GM23338 (cell line): ENCODE data around the gene KRTAP5-10. TPM values are rescaled to one million over a fixed set of nuclear protein-coding genes. Genes with fewer than 3 reads are reported as not detected.
"Not testable (repeated sequence)": the region's sequence is repeated elsewhere in the genome, so short reads cannot be mapped to it uniquely, and the experiment has no call there.

Source experiments
- ATAC-seq: fragments of 200-7000 bp; cut with Tn5 transposase; 3 replicates; pipeline ENCODE4 v1.9.1; 2020
- DNase-seq: peaks from one replicate; pipeline ENCODE4 v3.0.0-alpha.2; 2015; ENCODE audit warnings: low spot score
- H2AFZ ChIP-seq: fragments of 200-600 bp; sonication (generic); 2 replicates; pipeline ENCODE4 v1.8.0; 2016; ENCODE audit warnings: antibody characterized with exemption, mild to moderate bottlenecking, moderate library complexity
- H3F3A ChIP-seq: fragments of 200-600 bp; sonication (generic); replicated peaks from 2 replicates; pipeline ENCODE4 v1.8.0; 2017; ENCODE audit warnings: antibody characterized with exemption, mixed run types, low read depth
- H3K27ac ChIP-seq: fragments of 200-600 bp; sonication (generic); 2 replicates; pipeline ENCODE4 v1.6.1; 2016; ENCODE audit warnings: low read depth
- H3K27me3 ChIP-seq: fragments of 200-600 bp; sonication (generic); 2 replicates; pipeline ENCODE4 v1.8.0; 2016; ENCODE audit warnings: mild to moderate bottlenecking, mixed run types, moderate library complexity; ENCODE audit not compliant: insufficient read depth
- H3K36me3 ChIP-seq: fragments of 200-600 bp; sonication (generic); 2 replicates; pipeline ENCODE4 v1.8.0; 2016; ENCODE audit warnings: mild to moderate bottlenecking; ENCODE audit not compliant: insufficient read depth
- H3K4me1 ChIP-seq: fragments of 200-600 bp; sonication (generic); 2 replicates; pipeline ENCODE4 v1.8.0; 2016; ENCODE audit warnings: mild to moderate bottlenecking, moderate library complexity; ENCODE audit not compliant: insufficient read depth
- H3K4me2 ChIP-seq: fragments of 200-600 bp; sonication (generic); 2 replicates; pipeline ENCODE4 v1.7.1; 2017; ENCODE audit warnings: mixed run types
- H3K4me3 ChIP-seq: fragments of 200-600 bp; sonication (generic); 2 replicates; pipeline ENCODE4 v1.6.1; 2016; ENCODE audit warnings: mixed run types
- H3K79me2 ChIP-seq: fragments of 200-600 bp; sonication (generic); replicated peaks from 2 replicates; pipeline ENCODE4 v1.8.0; 2017; ENCODE audit warnings: mild to moderate bottlenecking; ENCODE audit not compliant: insufficient read depth
- H3K9me2 ChIP-seq: fragments of 200-600 bp; sonication (generic); 2 replicates; pipeline ENCODE4 v1.8.0; 2017; ENCODE audit not compliant: insufficient read depth
- H4K20me1 ChIP-seq: fragments of 200-600 bp; sonication (generic); replicated peaks from 2 replicates; pipeline ENCODE4 v1.8.0; 2017; ENCODE audit warnings: mild to moderate bottlenecking; ENCODE audit not compliant: insufficient read depth
- H3K27ac Mint-ChIP-seq: 2 replicates; pipeline ENCODE4 v1.8.0; 2020; ENCODE audit warnings: inconsistent platforms, mild to moderate bottlenecking, moderate library complexity, mixed read lengths
- H3K27me3 Mint-ChIP-seq: 3 replicates; pipeline ENCODE4 v1.8.0; 2022; ENCODE audit warnings: low read depth, mild to moderate bottlenecking, moderate library complexity, mixed read lengths, inconsistent platforms; ENCODE audit not compliant: insufficient read depth, poor library complexity
- H3K36me3 Mint-ChIP-seq: 3 replicates; pipeline ENCODE4 v1.8.0; 2021; ENCODE audit warnings: low read depth, mild to moderate bottlenecking, inconsistent platforms, moderate library complexity, mixed read lengths
- H3K4me1 Mint-ChIP-seq: 3 replicates; pipeline ENCODE4 v1.8.0; 2020; ENCODE audit warnings: mild to moderate bottlenecking, inconsistent platforms, mixed read lengths
- H3K4me3 Mint-ChIP-seq: 3 replicates; pipeline ENCODE4 v1.8.0; 2021; ENCODE audit warnings: moderate library complexity, mild to moderate bottlenecking, inconsistent platforms, mixed read lengths
- H3K9me3 Mint-ChIP-seq: 3 replicates; pipeline ENCODE4 v1.8.0; 2020; ENCODE audit warnings: moderate library complexity, mild to moderate bottlenecking, inconsistent platforms, mixed read lengths
- EZH2 ChIP-seq: fragments of 200-600 bp; sonication (generic); IDR thresholded peaks from one replicate; pipeline ENCODE4 v1.8.0; 2017; ENCODE audit warnings: antibody characterized with exemption, mild to moderate bottlenecking, low read depth; ENCODE audit not compliant: unreplicated experiment
- NANOG ChIP-seq: IDR thresholded peaks from 2 replicates; pipeline ENCODE4 v1.6.1; 2016; ENCODE audit warnings: antibody characterized with exemption, borderline replicate concordance
- STAT1 ChIP-seq: IDR thresholded peaks from one replicate; pipeline ENCODE4 v1.6.1; 2016; ENCODE audit warnings: antibody characterized with exemption; ENCODE audit not compliant: unreplicated experiment
- ZNF114 ChIP-seq: fragments of 250-450 bp; sonication (Bioruptor Pico); IDR thresholded peaks from 2 replicates; pipeline ENCODE4 v1.5.0; 2020; ENCODE audit warnings: mild to moderate bottlenecking, moderate library complexity
- ZNF331 ChIP-seq: fragments of 250-450 bp; sonication (Bioruptor Pico); IDR thresholded peaks from 2 replicates; pipeline ENCODE4 v1.5.0; 2020; ENCODE audit warnings: low read depth, mild to moderate bottlenecking, moderate library complexity
- polyA plus RNA-seq: library from polyadenylated mRNA; unstranded; fragments of >200 nt; fragmentation: Nextera tagmentation; extraction: Ambion mirVana; gene quantifications from 2 replicates; pipeline ENCODE4 v1.2.1, GENCODE V29; 2016
- total RNA-seq: library from RNA; depleted of rRNA; stranded (reverse); fragments of >200 nt; shearing (Covaris generic); gene quantifications from 2 replicates; pipeline ENCODE4 v1.2.3, GENCODE V29; 2014
- TF ChIP-seq, protein P1 (sequence below): fragments of 250-450 bp; sonication (Bioruptor Pico); IDR thresholded peaks from 2 replicates; pipeline ENCODE4 v1.5.0; 2020; ENCODE audit warnings: mild to moderate bottlenecking, moderate library complexity
- TF ChIP-seq, protein P2 (sequence below): IDR thresholded peaks from one replicate; pipeline ENCODE4 v1.6.1; 2018; ENCODE audit warnings: antibody characterized with exemption; ENCODE audit not compliant: unreplicated experiment

KRTAP5-10 gene
- total and polyA plus RNA-seq, 2 experiments from 2014 or later, result not detected

DNA sequence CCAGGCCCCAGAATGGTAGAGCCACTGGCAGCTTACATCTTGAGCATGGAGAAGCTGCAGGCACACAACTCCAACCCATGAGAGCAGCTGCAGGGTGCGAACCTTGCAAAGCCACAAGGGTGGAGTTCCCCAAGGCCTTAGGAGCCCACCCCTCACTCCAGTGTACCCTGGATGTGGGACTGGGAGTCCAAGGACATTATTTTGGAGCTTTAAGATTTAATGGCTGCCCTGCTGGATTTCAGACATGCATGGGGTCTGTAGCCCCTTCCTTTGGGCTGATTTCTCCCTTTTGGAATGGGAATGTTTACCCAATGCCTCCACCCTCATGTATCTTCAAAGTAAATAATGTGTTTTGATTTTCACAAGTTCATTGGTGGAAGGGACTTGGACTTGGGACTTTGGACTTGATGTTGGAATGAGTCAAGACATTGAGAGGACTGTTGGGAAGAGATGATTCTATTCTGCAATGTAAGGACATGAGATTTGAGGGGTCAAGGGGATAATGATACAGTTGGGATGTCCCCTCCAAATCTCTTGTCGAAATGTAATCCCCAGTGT is 39.3 kb upstream of the KRTAP5-10 start:
- Mint-ChIP-seq H3K4me3 (no peak overlapping the region; the same call in 2 of the 3 replicates), H3K27me3 (peaks cover 2% of the 10 kb centered on the region), H3K9me3 (no peaks in the 10 kb centered on the region; the same call in 2 of the 3 replicates), H3K36me3 (no peaks in the 10 kb centered on the region), H3K4me1 (peaks cover 2% of the 10 kb centered on the region; the same call in 1 of the 3 replicates), H3K27ac (no peak overlapping the region)
- H3K9me2 ChIP-seq, result 0 out of 2 replicates have a peak, but pooled peaks cover 6% of the 10 kb centered on the region
- no peak for ATAC-seq
- no peak overlapping the region for H3K4me3 ChIP-seq
- H4K20me1 ChIP-seq, result no peaks in the 10 kb centered on the region
- H3K4me1 ChIP-seq, result no peaks in the 10 kb centered on the region
- no peak for DNase-seq
- H3F3A ChIP-seq, result no peaks in the 10 kb centered on the region
- no peaks in the 10 kb centered on the region for H3K79me2 ChIP-seq
- H2AFZ ChIP-seq, result no peak overlapping the region
- H3K27me3 ChIP-seq, result no peaks in the 10 kb centered on the region
- TF ChIP-seq ZNF331 (no peak), NANOG (no peak), STAT1 (no peak), ZNF114 (CRISPR knock-in tag) (no peak), EZH2 (no peak)
- TF ChIP-seq, protein P1, sequence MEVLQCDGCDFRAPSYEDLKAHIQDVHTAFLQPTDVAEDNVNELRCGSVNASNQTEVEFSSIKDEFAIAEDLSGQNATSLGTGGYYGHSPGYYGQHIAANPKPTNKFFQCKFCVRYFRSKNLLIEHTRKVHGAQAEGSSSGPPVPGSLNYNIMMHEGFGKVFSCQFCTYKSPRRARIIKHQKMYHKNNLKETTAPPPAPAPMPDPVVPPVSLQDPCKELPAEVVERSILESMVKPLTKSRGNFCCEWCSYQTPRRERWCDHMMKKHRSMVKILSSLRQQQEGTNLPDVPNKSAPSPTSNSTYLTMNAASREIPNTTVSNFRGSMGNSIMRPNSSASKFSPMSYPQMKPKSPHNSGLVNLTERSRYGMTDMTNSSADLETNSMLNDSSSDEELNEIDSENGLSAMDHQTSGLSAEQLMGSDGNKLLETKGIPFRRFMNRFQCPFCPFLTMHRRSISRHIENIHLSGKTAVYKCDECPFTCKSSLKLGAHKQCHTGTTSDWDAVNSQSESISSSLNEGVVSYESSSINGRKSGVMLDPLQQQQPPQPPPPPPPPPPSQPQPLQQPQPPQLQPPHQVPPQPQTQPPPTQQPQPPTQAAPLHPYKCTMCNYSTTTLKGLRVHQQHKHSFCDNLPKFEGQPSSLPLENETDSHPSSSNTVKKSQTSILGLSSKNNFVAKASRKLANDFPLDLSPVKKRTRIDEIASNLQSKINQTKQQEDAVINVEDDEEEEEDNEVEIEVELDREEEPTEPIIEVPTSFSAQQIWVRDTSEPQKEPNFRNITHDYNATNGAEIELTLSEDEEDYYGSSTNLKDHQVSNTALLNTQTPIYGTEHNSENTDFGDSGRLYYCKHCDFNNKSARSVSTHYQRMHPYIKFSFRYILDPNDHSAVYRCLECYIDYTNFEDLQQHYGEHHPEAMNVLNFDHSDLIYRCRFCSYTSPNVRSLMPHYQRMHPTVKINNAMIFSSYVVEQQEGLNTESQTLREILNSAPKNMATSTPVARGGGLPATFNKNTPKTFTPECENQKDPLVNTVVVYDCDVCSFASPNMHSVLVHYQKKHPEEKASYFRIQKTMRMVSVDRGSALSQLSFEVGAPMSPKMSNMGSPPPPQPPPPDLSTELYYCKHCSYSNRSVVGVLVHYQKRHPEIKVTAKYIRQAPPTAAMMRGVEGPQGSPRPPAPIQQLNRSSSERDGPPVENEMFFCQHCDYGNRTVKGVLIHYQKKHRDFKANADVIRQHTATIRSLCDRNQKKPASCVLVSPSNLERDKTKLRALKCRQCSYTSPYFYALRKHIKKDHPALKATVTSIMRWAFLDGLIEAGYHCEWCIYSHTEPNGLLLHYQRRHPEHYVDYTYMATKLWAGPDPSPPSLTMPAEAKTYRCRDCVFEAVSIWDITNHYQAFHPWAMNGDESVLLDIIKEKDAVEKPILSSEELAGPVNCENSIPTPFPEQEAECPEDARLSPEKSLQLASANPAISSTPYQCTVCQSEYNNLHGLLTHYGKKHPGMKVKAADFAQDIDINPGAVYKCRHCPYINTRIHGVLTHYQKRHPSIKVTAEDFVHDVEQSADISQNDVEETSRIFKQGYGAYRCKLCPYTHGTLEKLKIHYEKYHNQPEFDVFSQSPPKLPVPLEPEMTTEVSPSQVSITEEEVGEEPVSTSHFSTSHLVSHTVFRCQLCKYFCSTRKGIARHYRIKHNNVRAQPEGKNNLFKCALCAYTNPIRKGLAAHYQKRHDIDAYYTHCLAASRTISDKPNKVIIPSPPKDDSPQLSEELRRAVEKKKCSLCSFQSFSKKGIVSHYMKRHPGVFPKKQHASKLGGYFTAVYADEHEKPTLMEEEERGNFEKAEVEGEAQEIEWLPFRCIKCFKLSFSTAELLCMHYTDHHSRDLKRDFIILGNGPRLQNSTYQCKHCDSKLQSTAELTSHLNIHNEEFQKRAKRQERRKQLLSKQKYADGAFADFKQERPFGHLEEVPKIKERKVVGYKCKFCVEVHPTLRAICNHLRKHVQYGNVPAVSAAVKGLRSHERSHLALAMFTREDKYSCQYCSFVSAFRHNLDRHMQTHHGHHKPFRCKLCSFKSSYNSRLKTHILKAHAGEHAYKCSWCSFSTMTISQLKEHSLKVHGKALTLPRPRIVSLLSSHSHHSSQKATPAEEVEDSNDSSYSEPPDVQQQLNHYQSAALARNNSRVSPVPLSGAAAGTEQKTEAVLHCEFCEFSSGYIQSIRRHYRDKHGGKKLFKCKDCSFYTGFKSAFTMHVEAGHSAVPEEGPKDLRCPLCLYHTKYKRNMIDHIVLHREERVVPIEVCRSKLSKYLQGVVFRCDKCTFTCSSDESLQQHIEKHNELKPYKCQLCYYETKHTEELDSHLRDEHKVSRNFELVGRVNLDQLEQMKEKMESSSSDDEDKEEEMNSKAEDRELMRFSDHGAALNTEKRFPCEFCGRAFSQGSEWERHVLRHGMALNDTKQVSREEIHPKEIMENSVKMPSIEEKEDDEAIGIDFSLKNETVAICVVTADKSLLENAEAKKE (CRISPR knock-in tag), result no peak
- TF ChIP-seq, protein P2, sequence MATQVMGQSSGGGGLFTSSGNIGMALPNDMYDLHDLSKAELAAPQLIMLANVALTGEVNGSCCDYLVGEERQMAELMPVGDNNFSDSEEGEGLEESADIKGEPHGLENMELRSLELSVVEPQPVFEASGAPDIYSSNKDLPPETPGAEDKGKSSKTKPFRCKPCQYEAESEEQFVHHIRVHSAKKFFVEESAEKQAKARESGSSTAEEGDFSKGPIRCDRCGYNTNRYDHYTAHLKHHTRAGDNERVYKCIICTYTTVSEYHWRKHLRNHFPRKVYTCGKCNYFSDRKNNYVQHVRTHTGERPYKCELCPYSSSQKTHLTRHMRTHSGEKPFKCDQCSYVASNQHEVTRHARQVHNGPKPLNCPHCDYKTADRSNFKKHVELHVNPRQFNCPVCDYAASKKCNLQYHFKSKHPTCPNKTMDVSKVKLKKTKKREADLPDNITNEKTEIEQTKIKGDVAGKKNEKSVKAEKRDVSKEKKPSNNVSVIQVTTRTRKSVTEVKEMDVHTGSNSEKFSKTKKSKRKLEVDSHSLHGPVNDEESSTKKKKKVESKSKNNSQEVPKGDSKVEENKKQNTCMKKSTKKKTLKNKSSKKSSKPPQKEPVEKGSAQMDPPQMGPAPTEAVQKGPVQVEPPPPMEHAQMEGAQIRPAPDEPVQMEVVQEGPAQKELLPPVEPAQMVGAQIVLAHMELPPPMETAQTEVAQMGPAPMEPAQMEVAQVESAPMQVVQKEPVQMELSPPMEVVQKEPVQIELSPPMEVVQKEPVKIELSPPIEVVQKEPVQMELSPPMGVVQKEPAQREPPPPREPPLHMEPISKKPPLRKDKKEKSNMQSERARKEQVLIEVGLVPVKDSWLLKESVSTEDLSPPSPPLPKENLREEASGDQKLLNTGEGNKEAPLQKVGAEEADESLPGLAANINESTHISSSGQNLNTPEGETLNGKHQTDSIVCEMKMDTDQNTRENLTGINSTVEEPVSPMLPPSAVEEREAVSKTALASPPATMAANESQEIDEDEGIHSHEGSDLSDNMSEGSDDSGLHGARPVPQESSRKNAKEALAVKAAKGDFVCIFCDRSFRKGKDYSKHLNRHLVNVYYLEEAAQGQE, result no peak
- H3K36me3 ChIP-seq, result no peaks in the 10 kb centered on the region
- no peak overlapping the region for H3K27ac ChIP-seq
- no peak overlapping the region for H3K4me2 ChIP-seq

DNA sequence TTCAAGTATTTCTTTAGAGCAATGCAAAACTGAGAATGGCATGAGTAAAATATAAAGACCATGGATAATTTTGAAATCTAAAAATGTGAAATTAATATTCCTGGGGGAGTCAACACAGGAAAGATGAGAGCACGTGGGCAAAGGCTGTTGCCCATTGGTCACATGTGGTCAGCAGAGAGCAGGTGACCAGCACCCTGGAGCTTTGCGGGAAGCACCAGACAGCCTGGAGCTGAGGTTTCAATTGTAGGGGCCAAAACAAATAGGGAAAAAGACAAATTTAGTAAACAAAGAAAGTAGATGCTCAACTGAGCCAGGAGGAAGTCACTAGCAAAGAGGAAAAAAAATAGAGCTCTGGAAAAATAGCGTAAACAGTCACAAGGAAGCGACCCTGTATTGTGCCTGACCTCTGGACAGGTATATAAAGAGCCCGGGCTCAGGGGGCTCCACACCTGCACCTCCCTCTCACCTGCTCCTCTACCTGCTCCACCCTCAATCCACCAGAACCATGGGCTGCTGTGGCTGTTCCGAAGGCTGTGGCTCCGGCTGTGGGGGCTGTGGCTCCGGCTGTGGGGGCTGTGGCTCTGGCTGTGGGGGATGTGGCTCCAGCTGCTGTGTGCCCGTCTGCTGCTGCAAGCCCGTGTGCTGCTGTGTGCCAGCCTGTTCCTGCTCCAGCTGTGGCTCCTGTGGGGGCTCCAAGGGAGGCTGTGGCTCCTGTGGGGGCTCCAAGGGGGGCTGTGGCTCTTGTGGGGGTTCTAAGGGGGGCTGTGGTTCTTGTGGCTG is 38.4 kb upstream of the KRTAP5-10 start, which contains the start of gene KRTAP5-7:
Gene KRTAP5-7 (plus strand): TSS at position 472 of the 780 bp plus-strand sequence. CDS start 34 bp downstream, at position 506.
- H3K27ac Mint-ChIP-seq, H3K27me3 ChIP-seq, H3F3A ChIP-seq, DNase-seq, H3K4me1 ChIP-seq, H3K9me3 Mint-ChIP-seq, H3K9me2 ChIP-seq, H3K4me1 Mint-ChIP-seq, H3K4me2 ChIP-seq, H3K27me3 Mint-ChIP-seq, ATAC-seq, H3K79me2 ChIP-seq, H3K4me3 Mint-ChIP-seq, H3K27ac ChIP-seq, H2AFZ ChIP-seq, H3K36me3 ChIP-seq, H3K4me3 ChIP-seq, H4K20me1 ChIP-seq, H3K36me3 Mint-ChIP-seq: not testable (repeated sequence)
